Posterior vena cava (tissue), 2 donors: ENCODE results near the gene AMACR. TPM values are rescaled to one million over a fixed set of nuclear protein-coding genes. Genes with fewer than 3 reads are reported as not detected.
"Not testable (repeated sequence)": the region's sequence is repeated elsewhere in the genome, so short reads cannot be mapped to it uniquely, and the experiment has no call there.

Experiments used
- DNase-seq: peaks from one replicate; pipeline ENCODE4 v3.0.0-alpha.2; 2020; ENCODE audit warnings: low spot score
- intact Hi-C, 2 donors: fragments of 100-400 bp; cut with DNase I; formaldehyde crosslinking; loops; one replicate each; pipeline versions ENCODE4 v1.14.1 to v1.14.2; 2022 to 2023
- total RNA-seq, 2 donors: library from RNA; stranded (reverse); fragmentation: NEBNext Ultra II Directional; extraction: Animal tissue kit (Norgen Biotek cat#: 25700); gene quantifications; one replicate each; pipeline ENCODE4 v1.2.1, GENCODE V29; 2021
- donor health status: DM: yes; HTN: yes; CAD: no.
- donor health status: DM: yes; HTN: yes; CAD: no.

The AMACR gene
- total RNA-seq, 2 donors from 2014 or later = 6.4 to 9.4 TPM

- DNase-seq = no peak
- intact Hi-C loops = no loop called here
These were observed 5.7 kb upstream of the AMACR start for GRCh38 chr5:34013547-34013946.

- no peak for DNase-seq
- intact Hi-C loops = no loop called here
These were observed 4.9 kb upstream of the AMACR start for GRCh38 chr5:34012791-34013190.

GRCh38 chr5:34011536-34011935, 3.7 kb upstream of the AMACR start:
- intact Hi-C loops = no loop called here

GRCh38 chr5:34010146-34010545, 2.3 kb upstream of the AMACR start:
- intact Hi-C loops, DNase-seq: not testable (repeated sequence)

More at GRCh38 chr5:34011536-34011935, 3.7 kb upstream of the AMACR start:
- no peak for DNase-seq

GRCh38 chr5:34009610-34010009, 1.8 kb upstream of the AMACR start:
- no peak for DNase-seq
- intact Hi-C loops = loop anchor here in 1 of 2 donors (10.0 kb wide), 2 partner anchors 455 to 535 kb away; no protein-coding TSS in a partner anchor

GRCh38 chr5:34008802-34009201, 952 bp upstream of the AMACR start:
- no peak for DNase-seq
- intact Hi-C loops = loop anchor here in 1 of 2 donors (10.0 kb wide), 2 partner anchors 456 to 536 kb away; no protein-coding TSS in a partner anchor

GRCh38 chr5:34007201-34007620, 639 bp downstream of the AMACR start:
- DNase-seq = no peak
- intact Hi-C loops = loop anchor here in 1 of 2 donors (10.0 kb wide), 2 partner anchors 458 to 538 kb away; no protein-coding TSS in a partner anchor

GRCh38 chr5:34005681-34006080, 2.2 kb downstream of the AMACR start:
- no peak for DNase-seq
- intact Hi-C loops = loop anchor here in 1 of 2 donors (10.0 kb wide), 2 partner anchors 459 to 539 kb away; no protein-coding TSS in a partner anchor

GRCh38 chr5:34005211-34005610, 2.6 kb downstream of the AMACR start:
- no peak for DNase-seq
- intact Hi-C loops = loop anchor here in 1 of 2 donors (10.0 kb wide), 2 partner anchors 460 to 540 kb away; no protein-coding TSS in a partner anchor

GRCh38 chr5:34003941-34004340, 3.9 kb downstream of the AMACR start:
- no peak for DNase-seq
- intact Hi-C loops = loop anchor here in 1 of 2 donors (10.0 kb wide), 2 partner anchors 461 to 541 kb away; no protein-coding TSS in a partner anchor

- intact Hi-C loops = loop anchor here in 1 of 2 donors (10.0 kb wide), 2 partner anchors 462 to 542 kb away; no protein-coding TSS in a partner anchor
- no peak for DNase-seq
These were observed 5.1 kb downstream of the AMACR start for GRCh38 chr5:34002629-34003328.

- intact Hi-C loops = loop anchor here in 1 of 2 donors (10.0 kb wide), 2 partner anchors 463 to 543 kb away; no protein-coding TSS in a partner anchor
- DNase-seq = no peak
These were observed 6.5 kb downstream of the AMACR start for GRCh38 chr5:34001241-34001841.

- DNase-seq = no peak
- intact Hi-C loops = loop anchor here in 1 of 2 donors (10.0 kb wide), 2 partner anchors 465 to 545 kb away; no protein-coding TSS in a partner anchor
These were observed 7.9 kb downstream of the AMACR start for GRCh38 chr5:33999978-34000377.

- intact Hi-C loops = no loop called here
- peak; percentile 89 for DNase-seq
These were observed 10.4 kb downstream of the AMACR start for GRCh38 chr5:33997331-33997983.

GRCh38 chr5:33995865-33996264, 12.0 kb downstream of the AMACR start:
- intact Hi-C loops = no loop called here
- DNase-seq = no peak

- intact Hi-C loops = no loop called here
- no peak for DNase-seq
These were observed 13.0 kb downstream of the AMACR start for GRCh38 chr5:33994845-33995244.

- intact Hi-C loops = no loop called here
- DNase-seq = no peak
These were observed 15.0 kb downstream of the AMACR start for GRCh38 chr5:33992864-33993263.

GRCh38 chr5:33985447-33985846, 22.4 kb downstream of the AMACR start:
- no peak for DNase-seq
- intact Hi-C loops = no loop called here

GRCh38 chr5:33984671-33985124, 23.2 kb downstream of the AMACR start, which contains the start of gene SLC45A2:
Gene SLC45A2, minus strand, starts transcription at chr5:33984693. Its CDS starts 110 bp downstream, at chr5:33984583.
- DNase-seq = no peak
- intact Hi-C loops = no loop called here
